Chondrocyte (in vitro differentiated cells): ENCODE results near the gene C17orf67. TPM values are rescaled to one million over a fixed set of nuclear protein-coding genes. Genes with fewer than 3 reads are reported as not detected.

ENCODE experiments used
- DNase-seq: peaks from one replicate; pipeline ENCODE4 v3.0.0; 2021; ENCODE audit warnings: mixed read lengths, low spot score
- H3K27ac Mint-ChIP-seq: one replicate; pipeline ENCODE4 v1.8.0; 2021; ENCODE audit warnings: mild to moderate bottlenecking, moderate library complexity, mixed read lengths; ENCODE audit not compliant: unreplicated experiment
- H3K27me3 Mint-ChIP-seq: 2 replicates; pipeline ENCODE4 v1.8.0; 2021; ENCODE audit warnings: low read depth, mixed read lengths
- H3K36me3 Mint-ChIP-seq: 2 replicates; pipeline ENCODE4 v1.8.0; 2021; ENCODE audit warnings: low read depth, mixed read lengths
- H3K4me1 Mint-ChIP-seq: 2 replicates; pipeline ENCODE4 v1.8.0; 2021; ENCODE audit warnings: low read depth, mild to moderate bottlenecking, mixed read lengths
- H3K4me3 Mint-ChIP-seq: one replicate; pipeline ENCODE4 v1.8.0; 2021; ENCODE audit warnings: mild to moderate bottlenecking, moderate library complexity, mixed read lengths; ENCODE audit not compliant: unreplicated experiment
- H3K9me3 Mint-ChIP-seq: 2 replicates; pipeline ENCODE4 v1.8.0; 2021; ENCODE audit warnings: low read depth, mixed read lengths
- CTCF ChIP-seq: fragments of 200-600 bp; sonication (generic); IDR thresholded peaks from 2 replicates; pipeline ENCODE4 v1.5.0; 2021; ENCODE audit warnings: antibody characterized with exemption, mild to moderate bottlenecking, moderate library complexity
- total RNA-seq: library from RNA; stranded (reverse); gene quantifications from 3 replicates; pipeline ENCODE4 v1.2.1, GENCODE V29; 2021

The C17orf67 gene
- total RNA-seq, 1 donor from 2014 or later: 1.5 TPM

GRCh38 chr17:56793957-56794356 lies 39.8 kb downstream of the C17orf67 start:
- H3K4me3 Mint-ChIP-seq: no peak overlapping the region
- H3K9me3 Mint-ChIP-seq: no peaks in the 10 kb centered on the region
- no peak for DNase-seq
- peaks cover 4% of the 10 kb centered on the region for H3K36me3 Mint-ChIP-seq
- no peak overlapping the region for H3K27ac Mint-ChIP-seq
- TF ChIP-seq CTCF: no peak
- no peaks in the 10 kb centered on the region for H3K27me3 Mint-ChIP-seq
- H3K4me1 Mint-ChIP-seq: no peaks in the 10 kb centered on the region

GRCh38 chr17:56793531-56793930 lies 40.2 kb downstream of the C17orf67 start:
- H3K27ac Mint-ChIP-seq: no peak overlapping the region

GRCh38 chr17:56792267-56792666 lies 41.5 kb downstream of the C17orf67 start:
- Mint-ChIP-seq H3K4me3 (no peak overlapping the region), H3K36me3 (peaks cover 4% of the 10 kb centered on the region), H3K27ac (no peak overlapping the region), H3K4me1 (peaks cover 4% of the 10 kb centered on the region), H3K9me3 (no peaks in the 10 kb centered on the region), H3K27me3 (no peaks in the 10 kb centered on the region)
- no peak for TF ChIP-seq CTCF
- no peak for DNase-seq

More at GRCh38 chr17:56793531-56793930, 40.2 kb downstream of the C17orf67 start:
- H3K4me3 Mint-ChIP-seq: no peak overlapping the region
- peaks cover 4% of the 10 kb centered on the region for H3K36me3 Mint-ChIP-seq
- no peak for TF ChIP-seq CTCF
- H3K27me3 Mint-ChIP-seq: no peaks in the 10 kb centered on the region
- no peaks in the 10 kb centered on the region for H3K4me1 Mint-ChIP-seq
- DNase-seq: no peak
- no peaks in the 10 kb centered on the region for H3K9me3 Mint-ChIP-seq

- TF ChIP-seq CTCF: no peak
- Mint-ChIP-seq H3K4me1 (peaks cover 12% of the 10 kb centered on the region), H3K36me3 (peaks cover 1% of the 10 kb centered on the region), H3K27ac (peak overlapping the region; percentile 84), H3K4me3 (no peak overlapping the region), H3K27me3 (peaks cover 2% of the 10 kb centered on the region), H3K9me3 (no peaks in the 10 kb centered on the region)
- DNase-seq: no peak
Measured at GRCh38 chr17:56786989-56787482, 46.7 kb downstream of the C17orf67 start.

GRCh38 chr17:56785997-56786680 lies 47.6 kb downstream of the C17orf67 start:
- no peak overlapping the region for H3K4me3 Mint-ChIP-seq
- DNase-seq: no peak
- no peaks in the 10 kb centered on the region for H3K9me3 Mint-ChIP-seq
- peaks cover 12% of the 10 kb centered on the region for H3K4me1 Mint-ChIP-seq
- peaks cover 1% of the 10 kb centered on the region for H3K36me3 Mint-ChIP-seq
- no peak for TF ChIP-seq CTCF
- H3K27me3 Mint-ChIP-seq: peaks cover 10% of the 10 kb centered on the region
- peak overlapping the region; percentile 84 for H3K27ac Mint-ChIP-seq
